BLaER1 treated with 17β-estradiol and CSF1 and Interleukin-3, amounts not matched to agents 10 nM and 100 nM (cell line): ENCODE results near the gene LYAR.

Experiments
- H3K27ac ChIP-seq, 11 experiments: shearing (Covaris generic); formaldehyde crosslinking; 2 replicates each; pipeline ENCODE4 v1.8.1; 2022
- H3K27me3 ChIP-seq, 11 experiments: shearing (Covaris generic); formaldehyde crosslinking; 2 replicates each; pipeline ENCODE4 v1.8.1; 2022
- H3K36me3 ChIP-seq, 11 experiments: shearing (Covaris generic); formaldehyde crosslinking; 2 replicates each; pipeline ENCODE4 v1.8.1; 2022
- H3K4me1 ChIP-seq, 10 experiments: shearing (Covaris generic); formaldehyde crosslinking; 2 replicates each; pipeline ENCODE4 v1.8.1; 2022
- H3K4me2 ChIP-seq, 11 experiments: shearing (Covaris generic); formaldehyde crosslinking; 2 replicates each; pipeline ENCODE4 v1.8.1; 2022
- H3K4me3 ChIP-seq, 10 experiments: shearing (Covaris generic); formaldehyde crosslinking; 2 replicates each; pipeline ENCODE4 v1.8.1; 2022
- H3K9ac ChIP-seq, 11 experiments: shearing (Covaris generic); formaldehyde crosslinking; 2 replicates each; pipeline ENCODE4 v1.8.1; 2022
- H3K9me3 ChIP-seq, 11 experiments: shearing (Covaris generic); formaldehyde crosslinking; replicated peaks in 1 of 11; 2 replicates each; pipeline ENCODE4 v1.8.1; 2022
- H4K20me1 ChIP-seq, 11 experiments: shearing (Covaris generic); formaldehyde crosslinking; 2 replicates each; pipeline ENCODE4 v1.8.1; 2022
- Cebpa-rat ChIP-seq, 11 experiments: shearing (Covaris generic); IDR thresholded peaks; 2 replicates each; pipeline ENCODE4 v1.8.1; 2022

The LYAR gene

GRCh38 chr4:4328840-4329239 lies 38.9 kb upstream of the LYAR start:
- no peak for TF ChIP-seq Cebpa-rat (IDR thresholded peaks at IDR 0.05)
- Histone ChIP-seq H3K9me3 (no peaks in the 10 kb centered on the region), H3K4me1 (peaks cover 8 to 10% (median 9%) of the 10 kb centered on the region in 10 experiments; a peak in 19 of 20 replicates), H4K20me1 (no peaks in the 10 kb centered on the region), H3K27me3 (no peaks in the 10 kb centered on the region), H3K27ac (no peak overlapping the region), H3K36me3 (no peaks in the 10 kb centered on the region), H3K9ac (no peak overlapping the region), H3K4me3 (no peak overlapping the region), H3K4me2 (no peak overlapping the region)

- peaks cover 2 to 3% (median 3%) of the 10 kb centered on the region in 10 experiments; a peak in 17 of 20 replicates for H3K4me1 ChIP-seq
- H3K4me3 ChIP-seq, result no peak overlapping the region
- no peaks in the 10 kb centered on the region for H4K20me1 ChIP-seq
- H3K27ac ChIP-seq, result no peak overlapping the region
- H3K4me2 ChIP-seq, result no peak overlapping the region
- TF ChIP-seq Cebpa-rat (IDR thresholded peaks at IDR 0.05), result no peak
- no peaks in the 10 kb centered on the region for H3K27me3 ChIP-seq
- H3K9ac ChIP-seq, result no peak overlapping the region
- no peaks in the 10 kb centered on the region for H3K36me3 ChIP-seq
- no peaks in the 10 kb centered on the region for H3K9me3 ChIP-seq
Measured at GRCh38 chr4:4328206-4328605, 38.3 kb upstream of the LYAR start.

GRCh38 chr4:4327652-4328121 lies 37.7 kb upstream of the LYAR start:
- no peak overlapping the region for H3K4me3 ChIP-seq
- peaks cover 0 to 3% (median 1%) of the 10 kb centered on the region in 11 experiments; a peak in 13 of 22 replicates for H3K36me3 ChIP-seq
- H3K4me2 ChIP-seq, result no peak overlapping the region

GRCh38 chr4:4326166-4326565 lies 36.2 kb upstream of the LYAR start:
- TF ChIP-seq Cebpa-rat (IDR thresholded peaks at IDR 0.05), result no peak
- Histone ChIP-seq H3K4me3 (no peak overlapping the region), H3K27me3 (no peaks in the 10 kb centered on the region), H3K9ac (no peak overlapping the region), H3K36me3 (peaks cover 15 to 19% (median 15%) of the 10 kb centered on the region in 11 experiments), H3K4me2 (no peak overlapping the region), H3K4me1 (no peaks in the 10 kb centered on the region), H3K27ac (no peak overlapping the region), H4K20me1 (peaks cover 0 to 3% (median 0%) of the 10 kb centered on the region in 11 experiments; a peak in 1 of 22 replicates), H3K9me3 (no peaks in the 10 kb centered on the region)

More at GRCh38 chr4:4327652-4328121, 37.7 kb upstream of the LYAR start:
- Histone ChIP-seq H3K27ac (no peak overlapping the region), H3K4me1 (no peaks in the 10 kb centered on the region), H3K27me3 (no peaks in the 10 kb centered on the region), H3K9ac (no peak overlapping the region), H4K20me1 (no peaks in the 10 kb centered on the region), H3K9me3 (no peaks in the 10 kb centered on the region)
- no peak for TF ChIP-seq Cebpa-rat (IDR thresholded peaks at IDR 0.05)

- Histone ChIP-seq H3K27me3 (no peaks in the 10 kb centered on the region), H3K4me2 (no peak overlapping the region), H3K9me3 (no peaks in the 10 kb centered on the region), H3K9ac (no peak overlapping the region), H3K36me3 (peaks cover 23 to 27% (median 24%) of the 10 kb centered on the region in 11 experiments), H3K27ac (no peak overlapping the region), H3K4me1 (no peaks in the 10 kb centered on the region), H3K4me3 (no peak overlapping the region), H4K20me1 (peaks cover 0 to 3% (median 0%) of the 10 kb centered on the region in 11 experiments; a peak in 1 of 22 replicates)
- no peak for TF ChIP-seq Cebpa-rat (IDR thresholded peaks at IDR 0.05)
Measured at GRCh38 chr4:4325321-4325720, 35.4 kb upstream of the LYAR start.

- H3K9ac ChIP-seq, result no peak overlapping the region
- H3K4me3 ChIP-seq, result no peak overlapping the region
- H3K4me2 ChIP-seq, result no peak overlapping the region
- no peaks in the 10 kb centered on the region for H3K9me3 ChIP-seq
- TF ChIP-seq Cebpa-rat (IDR thresholded peaks at IDR 0.05), result no peak
- no peak overlapping the region for H3K27ac ChIP-seq
- no peaks in the 10 kb centered on the region for H3K27me3 ChIP-seq
- H3K36me3 ChIP-seq, result peaks cover 28 to 41% (median 35%) of the 10 kb centered on the region in 11 experiments
- H4K20me1 ChIP-seq, result peaks cover 0 to 3% (median 0%) of the 10 kb centered on the region in 11 experiments; a peak in 1 of 22 replicates
- H3K4me1 ChIP-seq, result no peaks in the 10 kb centered on the region
Measured at GRCh38 chr4:4323705-4324534, 34.0 kb upstream of the LYAR start.

- Histone ChIP-seq H4K20me1 (peaks cover 0 to 8% (median 0%) of the 10 kb centered on the region in 11 experiments; a peak in 1 of 22 replicates), H3K4me1 (peaks cover 0 to 6% (median 3%) of the 10 kb centered on the region in 10 experiments; a peak in 13 of 20 replicates), H3K27ac (no peak overlapping the region), H3K27me3 (no peaks in the 10 kb centered on the region), H3K36me3 (peaks cover 36 to 59% (median 51%) of the 10 kb centered on the region in 11 experiments), H3K9me3 (no peaks in the 10 kb centered on the region), H3K4me2 (no peak overlapping the region), H3K4me3 (no peak overlapping the region), H3K9ac (no peak overlapping the region)
- TF ChIP-seq Cebpa-rat (IDR thresholded peaks at IDR 0.05), result no peak
Measured at GRCh38 chr4:4321951-4322688, 32.2 kb upstream of the LYAR start.

GRCh38 chr4:4320951-4321714 lies 31.2 kb upstream of the LYAR start:
- no peak overlapping the region for H3K27ac ChIP-seq
- H3K36me3 ChIP-seq, result peaks cover 40 to 69% (median 60%) of the 10 kb centered on the region in 11 experiments
- peaks cover 0 to 15% (median 10%) of the 10 kb centered on the region in 10 experiments; a peak in 15 of 20 replicates for H3K4me1 ChIP-seq

More at GRCh38 chr4:4320951-4321714, 31.2 kb upstream of the LYAR start:
- Histone ChIP-seq H3K4me3 (no peak overlapping the region), H3K4me2 (no peak overlapping the region), H4K20me1 (peaks cover 0 to 8% (median 0%) of the 10 kb centered on the region in 11 experiments; a peak in 1 of 22 replicates), H3K27me3 (no peaks in the 10 kb centered on the region), H3K9ac (no peak overlapping the region), H3K9me3 (no peaks in the 10 kb centered on the region)
- TF ChIP-seq Cebpa-rat (IDR thresholded peaks at IDR 0.05), result no peak
